CD4-positive, alpha-beta T cell (primary cell): ENCODE measurements around the gene CPZ. TPM values are rescaled to one million over a fixed set of nuclear protein-coding genes. Genes with fewer than 3 reads are reported as not detected.
A peak's percentile ranks its signal among the peaks of the same experiment; 100 is the strongest.

Source experiments
- ATAC-seq: fragments of 200-7000 bp; cut with Tn5 transposase; one replicate; pipeline ENCODE4 v1.10.0; 2022; ENCODE audit warnings: mild to moderate bottlenecking; ENCODE audit not compliant: poor library complexity
- CTCF ChIA-PET: fragments of 350-600 bp; sonication (Branson Sonifier 250); formaldehyde crosslinking; loops from one replicate; lab custom pipeline; 2021; ENCODE audit warnings: antibody characterized with exemption, inconsistent platforms; lab: Charles Lee
- POLR2A ChIA-PET: fragments of 350-600 bp; sonication (Branson Sonifier 250); formaldehyde crosslinking; loops from one replicate; lab custom pipeline; 2021; ENCODE audit warnings: antibody characterized with exemption, inconsistent platforms; lab: Charles Lee
- DNase-seq, 14 experiments: peaks; one replicate each; pipeline ENCODE4 v3.0.0-alpha.2; 2013 to 2020; ENCODE audit warnings: mixed read lengths in 2 of 14
- H3K27ac ChIP-seq, 2 donors: one replicate each; pipeline versions ENCODE4 v1.5.1 to v1.7.0; 2013; ENCODE audit warnings: low read length in 2 of 2, low read depth in 1 of 2, mild to moderate bottlenecking in 1 of 2
- H3K27me3 ChIP-seq, 2 experiments: 1 replicate in 1 of 2; 2 replicates in 1 of 2; pipeline versions ENCODE4 v1.6.1 to v1.7.0; 2013; ENCODE audit warnings: low read length in 2 of 2, control low read depth in 1 of 2, mild to moderate bottlenecking in 1 of 2, moderate library complexity in 1 of 2; ENCODE audit not compliant: insufficient read depth in 2 of 2, control insufficient read depth in 1 of 2
- H3K36me3 ChIP-seq: one replicate; pipeline ENCODE4 v1.6.1; 2013; ENCODE audit warnings: low read length, control low read depth; ENCODE audit not compliant: insufficient read depth
- H3K4me1 ChIP-seq: one replicate; pipeline ENCODE4 v1.6.1; 2013; ENCODE audit warnings: low read length, control low read depth; ENCODE audit not compliant: insufficient read depth
- H3K4me3 ChIP-seq: one replicate; pipeline ENCODE4 v1.5.1; 2013; ENCODE audit warnings: mild to moderate bottlenecking, low read length, moderate library complexity
- H3K9me3 ChIP-seq, 2 experiments: 1 replicate in 1 of 2; 2 replicates in 1 of 2; pipeline versions ENCODE4 v1.6.1 to v1.7.0; 2013; ENCODE audit warnings: low read length in 2 of 2, mild to moderate bottlenecking in 2 of 2, control low read depth in 1 of 2, moderate library complexity in 1 of 2; ENCODE audit not compliant: control insufficient read depth in 1 of 2, insufficient read depth in 1 of 2
- H3K27ac Mint-ChIP-seq: one replicate; pipeline ENCODE4 v1.8.0; 2020; ENCODE audit warnings: mixed read lengths
- H3K27me3 Mint-ChIP-seq: one replicate; pipeline ENCODE4 v1.8.0; 2021; ENCODE audit warnings: mixed read lengths
- H3K36me3 Mint-ChIP-seq: one replicate; pipeline ENCODE4 v1.8.0; 2021; ENCODE audit warnings: low read depth, mixed read lengths
- H3K4me1 Mint-ChIP-seq: one replicate; pipeline ENCODE4 v1.8.0; 2021; ENCODE audit warnings: low read depth, mixed read lengths
- H3K4me3 Mint-ChIP-seq: one replicate; pipeline ENCODE4 v1.8.0; 2020; ENCODE audit warnings: mild to moderate bottlenecking, mixed read lengths
- H3K9me3 Mint-ChIP-seq: one replicate; pipeline ENCODE4 v1.8.0; 2020; ENCODE audit warnings: mixed read lengths
- CTCF ChIP-seq: fragments of 200-600 bp; IDR thresholded peaks from one replicate; pipeline ENCODE4 v1.8.0; 2022; ENCODE audit warnings: antibody characterized with exemption, mild to moderate bottlenecking
- intact Hi-C, 2 experiments: fragments of 100-400 bp; cut with DNase I in 1 of 2; cut with micrococcal nuclease in 1 of 2; formaldehyde crosslinking; loops; one replicate each; pipeline versions ENCODE4 v1.15.1 to v1.9.0; 2023 to 2025; cut with DNase I, micrococcal nuclease
- total RNA-seq, 174 experiments: library from RNA in 2 of 174; stranded (reverse) in 2 of 174; gene quantifications; one replicate each; pipeline ENCODE4 v1.2.3 and lab custom pipeline; 2021 to 2026

Gene CPZ
- total RNA-seq, 2 experiments from 2014 or later, result not detected

- CTCF ChIA-PET, result no interaction called here
- ATAC-seq (no peak), DNase-seq (no peak)
- Mint-ChIP-seq H3K27ac (no peak overlapping the region), H3K9me3 (no peaks in the 10 kb centered on the region), H3K4me1 (no peaks in the 10 kb centered on the region), H3K36me3 (no peaks in the 10 kb centered on the region), H3K27me3 (peaks cover 38% of the 10 kb centered on the region), H3K4me3 (no peak overlapping the region)
- Histone ChIP-seq H3K4me1 (no peaks in the 10 kb centered on the region), H3K9me3 (peaks cover 0 to 34% of the 10 kb centered on the region in 2 experiments), H3K27me3 (peaks cover 13 to 24% of the 10 kb centered on the region in 2 experiments), H3K36me3 (no peaks in the 10 kb centered on the region), H3K27ac (no peak overlapping the region), H3K4me3 (no peak overlapping the region)
- POLR2A ChIA-PET, result no interaction called here
- intact Hi-C loops, result no loop called here
- no peak for TF ChIP-seq CTCF
Measured at GRCh38 chr4:8578717-8579116, 13.8 kb upstream of the CPZ start.

- no peaks in the 10 kb centered on the region for H3K9me3 Mint-ChIP-seq
- POLR2A ChIA-PET, result no interaction called here
Measured at GRCh38 chr4:8579526-8580320, 12.8 kb upstream of the CPZ start.

GRCh38 chr4:8580321-8581093 lies 12.1 kb upstream of the CPZ start, which contains the start of gene GPR78:
TSS of gene GPR78 (plus strand) at chr4:8580392. CDS start at chr4:8580983, 591 bp downstream.
- Mint-ChIP-seq H3K27ac (no peak within 1 kb of the TSS), H3K4me3 (no peak within 1 kb of the TSS)

More at GRCh38 chr4:8579526-8580320, 12.8 kb upstream of the CPZ start:
- Mint-ChIP-seq H3K4me3 (no peak overlapping the region), H3K27ac (no peak overlapping the region), H3K36me3 (no peaks in the 10 kb centered on the region), H3K4me1 (no peaks in the 10 kb centered on the region), H3K27me3 (peaks cover 44% of the 10 kb centered on the region)
- Histone ChIP-seq H3K27ac (no peak overlapping the region), H3K4me1 (no peaks in the 10 kb centered on the region), H3K27me3 (peaks cover 13 to 24% of the 10 kb centered on the region in 2 experiments), H3K4me3 (no peak overlapping the region), H3K36me3 (no peaks in the 10 kb centered on the region), H3K9me3 (peaks cover 0 to 34% of the 10 kb centered on the region in 2 experiments)
- CTCF ChIA-PET, result no interaction called here
- intact Hi-C loops, result no loop called here
- no peak for TF ChIP-seq CTCF
- ATAC-seq (no peak), DNase-seq (no peak)

More at GRCh38 chr4:8580321-8581093, 12.1 kb upstream of the CPZ start, which contains the start of gene GPR78:
- no peak within 1 kb of the TSS for H3K27ac ChIP-seq
- H3K4me1 ChIP-seq, result no peaks in the 10 kb centered on the region
- DNase-seq (peak in 7 of 14 experiments; percentile 7 to 39 (median 14)), ATAC-seq (no peak)
- H3K4me3 ChIP-seq, result no peak within 1 kb of the TSS
- CTCF ChIA-PET, result no interaction called here
- H3K27me3 Mint-ChIP-seq, result peaks cover 44% of the 10 kb centered on the region
- peaks cover 0 to 34% of the 10 kb centered on the region in 2 experiments for H3K9me3 ChIP-seq
- POLR2A ChIA-PET, result no interaction called here
- TF ChIP-seq CTCF, result no peak
- no peaks in the 10 kb centered on the region for H3K36me3 Mint-ChIP-seq
- H3K36me3 ChIP-seq, result no peaks in the 10 kb centered on the region
- intact Hi-C loops, result no loop called here
- no peaks in the 10 kb centered on the region for H3K9me3 Mint-ChIP-seq
- peaks cover 13 to 24% of the 10 kb centered on the region in 2 experiments for H3K27me3 ChIP-seq
- H3K4me1 Mint-ChIP-seq, result no peaks in the 10 kb centered on the region
